Measurements from ENCODE around the gene PEA15.

PEA15 gene

GRCh38 chr1:160209321-160210046, 4.3 kb downstream of the PEA15 start:
- no peak for DNase-seq

GRCh38 chr1:160210561-160210960, 5.4 kb downstream of the PEA15 start:
- no peak for DNase-seq

- DNase-seq = no peak
These were observed 6.0 kb downstream of the PEA15 start for GRCh38 chr1:160211046-160211790.

DNA sequence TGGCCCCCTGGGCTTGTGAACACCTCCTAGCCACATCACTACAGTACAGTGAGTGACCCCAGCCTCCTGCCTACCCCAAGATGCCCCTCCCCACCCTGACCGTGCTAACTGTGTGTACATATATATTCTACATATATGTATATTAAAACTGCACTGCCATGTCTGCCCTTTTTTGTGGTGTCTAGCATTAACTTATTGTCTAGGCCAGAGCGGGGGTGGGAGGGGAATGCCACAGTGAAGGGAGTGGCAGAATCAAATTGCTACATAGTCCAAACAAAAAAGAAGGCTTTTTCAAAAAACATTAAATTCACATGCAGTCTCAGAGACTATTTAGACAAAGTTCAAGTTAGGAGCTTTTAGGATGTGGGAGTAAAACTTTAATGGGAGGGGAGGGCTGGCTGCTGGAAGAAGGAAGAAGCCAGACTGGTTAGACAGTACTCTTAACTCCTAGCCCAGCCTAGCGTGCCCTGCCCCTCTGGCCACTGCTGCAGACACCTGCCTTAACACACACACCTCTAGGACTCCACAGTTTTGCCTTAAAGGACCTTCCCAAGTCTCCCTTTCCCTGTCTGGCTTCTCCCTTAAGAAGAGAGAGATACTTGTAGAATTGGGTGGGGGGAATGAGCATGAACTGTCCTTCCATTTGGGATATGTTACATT, 9.4 kb downstream of the PEA15 start:
- DNase-seq = no peak

DNA sequence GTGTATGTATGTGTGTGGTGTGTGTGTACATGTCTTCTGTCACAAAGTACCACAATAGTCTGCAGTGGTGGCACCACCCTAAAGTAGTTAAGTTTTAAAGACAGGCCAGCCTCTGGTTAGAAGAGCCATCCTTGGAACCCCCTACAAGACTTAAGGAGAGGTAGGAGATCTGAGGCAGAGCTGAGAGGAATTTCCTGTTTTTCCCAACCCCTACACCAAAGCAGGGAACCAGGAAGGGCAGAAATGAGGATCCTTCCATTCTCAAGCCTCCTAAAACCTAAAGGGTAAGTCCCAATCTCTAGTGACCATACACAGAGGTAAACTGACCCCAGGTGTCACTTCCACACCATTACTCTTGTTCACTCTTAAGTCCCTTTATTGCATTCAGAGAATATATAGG, 11.1 kb downstream of the PEA15 start:
- DNase-seq = no peak

- no peak for DNase-seq
These were observed 12.4 kb downstream of the PEA15 start for GRCh38 chr1:160217481-160218051.

- DNase-seq = no peak
These were observed 14.1 kb downstream of the PEA15 start for GRCh38 chr1:160219062-160219929.

DNA sequence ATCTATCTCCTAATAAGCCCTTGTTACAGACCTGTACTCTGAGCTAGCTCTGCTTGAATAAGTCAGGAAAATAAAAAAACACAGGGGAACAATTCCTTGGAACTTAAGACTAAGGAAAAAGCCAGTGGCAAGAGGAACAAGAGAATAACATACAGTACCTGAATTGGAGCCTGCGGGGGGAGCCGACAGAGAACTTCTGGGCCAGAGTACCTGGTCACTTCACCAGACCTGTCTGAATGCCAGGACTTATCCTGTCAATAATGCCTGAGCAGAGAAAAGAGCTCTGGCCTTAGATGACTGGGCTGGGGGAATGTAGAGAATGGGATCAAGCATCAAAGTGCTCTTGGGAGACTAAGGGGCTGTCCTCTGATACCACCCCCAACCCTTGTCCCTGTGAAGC, 15.1 kb downstream of the PEA15 start:
- no peak for DNase-seq

DNA sequence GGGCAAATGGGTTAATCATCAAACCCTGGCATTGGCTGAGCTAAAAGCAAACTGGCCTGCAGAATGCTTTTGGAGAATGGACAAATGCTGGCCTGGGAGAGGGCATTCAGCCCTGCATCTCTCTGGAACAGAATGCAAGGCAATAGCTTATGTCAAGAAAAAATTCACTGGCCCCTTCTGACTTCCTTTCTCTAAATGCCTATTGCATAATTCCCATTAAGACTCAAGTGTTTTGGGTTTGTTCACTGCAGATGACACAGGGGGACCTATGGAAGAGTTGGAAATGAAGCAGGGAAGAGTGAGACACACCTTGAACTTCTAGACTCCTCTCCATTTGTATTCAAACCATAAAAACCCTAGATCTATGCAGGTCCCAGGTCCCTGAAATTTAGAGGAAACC, 15.9 kb downstream of the PEA15 start:
- no peak for DNase-seq

- no peak for DNase-seq
These were observed 17.4 kb downstream of the PEA15 start for GRCh38 chr1:160222546-160222945.

DNA sequence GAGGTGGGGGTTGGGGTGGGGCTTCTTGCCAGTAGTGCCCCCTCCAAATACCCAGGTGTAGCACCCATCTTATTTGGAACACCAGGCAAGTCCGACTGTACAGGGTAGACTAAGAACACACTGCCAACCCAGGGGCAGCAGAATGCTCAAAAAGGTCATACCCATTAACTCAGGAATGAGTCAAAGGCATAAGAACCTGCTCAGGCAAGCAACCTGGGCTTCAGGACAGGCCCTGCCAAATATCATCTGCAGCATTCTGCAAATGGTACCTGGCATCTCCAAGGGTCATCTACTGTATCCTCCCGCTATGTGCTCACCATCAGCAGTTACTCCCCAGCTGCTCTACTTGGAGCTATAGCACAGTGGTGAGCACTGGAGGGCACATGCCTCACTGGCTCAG, 19.4 kb downstream of the PEA15 start:
- no peak for DNase-seq

- no peak for DNase-seq
These were observed 20.2 kb downstream of the PEA15 start for GRCh38 chr1:160225345-160225744.

GRCh38 chr1:160226623-160227022, 21.4 kb downstream of the PEA15 start:
- DNase-seq = no peak

- no peak for DNase-seq
These were observed 21.9 kb downstream of the PEA15 start for GRCh38 chr1:160227034-160227433.

DNA sequence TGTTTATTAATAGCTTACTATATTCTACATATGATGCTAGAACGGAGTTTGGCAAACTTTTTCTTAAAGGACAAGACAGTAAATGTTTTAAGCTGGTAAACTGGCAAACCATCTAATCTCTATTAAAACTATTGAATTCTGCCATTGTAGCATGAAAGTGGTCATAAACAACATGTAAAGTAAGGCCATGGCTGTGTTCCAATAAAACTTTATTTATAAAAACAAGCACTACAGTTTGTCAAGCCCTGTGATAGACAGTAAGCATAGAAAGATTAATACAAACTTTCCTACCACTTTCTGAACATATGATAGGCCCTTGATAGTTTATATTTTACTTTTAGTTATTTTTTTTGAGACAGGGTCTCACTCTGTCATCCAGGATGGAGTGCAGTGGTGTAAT, 22.4 kb downstream of the PEA15 start:
- DNase-seq = no peak

DNA sequence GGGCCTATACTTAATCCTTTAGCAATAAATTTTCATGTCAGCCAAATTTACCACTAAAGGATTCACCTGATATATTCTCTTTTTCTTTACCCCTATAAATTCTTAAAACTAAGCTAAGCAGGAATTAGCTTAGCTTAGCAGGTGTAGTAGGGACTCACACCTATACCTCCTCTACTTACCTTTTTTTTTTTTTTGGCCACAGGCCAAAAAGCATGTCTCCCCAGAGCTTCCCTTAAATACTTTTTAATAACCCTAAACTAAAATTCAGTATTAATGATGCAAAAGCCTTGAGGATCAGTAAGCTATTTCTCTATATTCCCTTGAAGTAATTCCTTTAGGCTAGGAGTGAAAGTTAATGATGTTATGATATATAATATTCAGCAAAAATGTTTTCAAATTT, 23.2 kb downstream of the PEA15 start:
- no peak for DNase-seq

DNA sequence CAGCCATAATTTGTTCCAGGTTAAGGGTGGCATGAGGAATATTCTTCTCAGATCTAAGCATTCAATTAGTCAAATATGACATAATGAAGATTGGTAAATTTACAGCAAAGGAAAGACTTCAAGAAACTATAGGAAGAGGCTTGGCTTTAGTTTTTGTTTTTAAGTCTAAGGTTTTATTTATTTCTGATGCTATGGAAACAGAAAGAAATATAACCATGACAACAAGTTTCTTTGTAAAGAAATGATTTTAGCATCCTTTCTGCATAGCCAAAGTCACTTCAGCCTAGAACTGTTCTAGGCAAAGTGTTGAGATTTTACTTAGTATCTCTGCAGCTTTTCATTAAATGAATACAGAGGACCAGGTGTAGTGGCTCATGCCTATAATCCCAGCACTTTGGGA, 27.7 kb downstream of the PEA15 start:
- DNase-seq = no peak

GRCh38 chr1:160236806-160237205, 31.6 kb downstream of the PEA15 start:
- no peak for DNase-seq

DNA sequence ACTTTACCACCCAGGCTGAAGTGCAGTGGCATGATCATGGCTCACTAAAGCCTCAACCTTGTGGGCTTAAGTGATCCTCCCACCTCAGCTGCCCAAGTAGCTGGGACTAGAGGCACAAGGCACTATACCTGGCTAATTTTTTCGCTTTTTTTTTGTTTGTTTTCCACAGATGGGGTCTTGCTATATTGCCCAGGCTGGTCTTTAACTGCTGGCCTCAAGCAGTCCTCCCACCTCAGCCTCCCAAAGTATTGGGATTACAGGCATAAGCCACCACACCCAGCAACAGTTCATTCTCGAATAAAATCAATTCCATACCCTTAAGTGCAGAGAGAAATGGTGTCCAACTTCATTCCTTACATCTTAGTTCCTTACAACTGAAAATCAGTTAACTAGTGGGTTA, 32.4 kb downstream of the PEA15 start:
- DNase-seq = no peak

GRCh38 chr1:160238408-160238807, 33.2 kb downstream of the PEA15 start:
- DNase-seq = no peak

GRCh38 chr1:160239582-160240299, 34.6 kb downstream of the PEA15 start:
- DNase-seq = no peak

DNA sequence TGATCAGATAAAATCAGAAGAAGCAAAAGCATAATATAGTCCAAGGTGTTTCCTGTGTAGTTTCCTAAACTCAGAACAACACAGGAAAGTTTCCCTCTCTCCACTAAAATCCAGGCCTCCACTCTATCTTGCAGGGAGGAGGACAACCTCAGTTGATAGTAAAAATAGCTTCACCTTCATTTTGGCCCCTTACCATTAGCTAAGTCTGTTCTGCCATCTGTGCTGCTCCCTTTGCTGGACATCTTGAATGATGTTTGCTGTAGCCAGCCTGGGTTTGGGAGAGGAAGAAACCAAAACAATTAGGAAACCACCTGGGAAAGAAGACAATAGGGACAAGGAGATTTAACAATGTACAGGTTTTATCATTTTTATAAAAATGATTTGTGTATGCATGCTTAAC, 38.6 kb downstream of the PEA15 start:
- DNase-seq = no peak
